Activated naive CD8-positive, alpha-beta T cell treated with anti-CD3 and anti-CD28 coated beads, Interleukin-2, amount 50 U/mL, for 24 hours (primary cell): ENCODE results near the gene NAPEPLD.
A peak's percentile ranks its signal among the peaks of the same experiment; 100 is the strongest.
"Not testable (repeated sequence)": the region's sequence is repeated elsewhere in the genome, so short reads cannot be mapped to it uniquely, and the experiment has no call there.

Source experiments
- ATAC-seq: fragments of 150-1000 bp; cut with Tn5 transposase; one replicate; pipeline ENCODE4 v1.10.0; 2021
- DNase-seq: peaks from one replicate; pipeline ENCODE4 v3.0.0; 2021
- H3K27ac Mint-ChIP-seq: one replicate; pipeline ENCODE4 v1.8.0; 2021; ENCODE audit warnings: mild to moderate bottlenecking, mixed read lengths
- H3K27me3 Mint-ChIP-seq: one replicate; pipeline ENCODE4 v1.8.0; 2021; ENCODE audit warnings: mixed read lengths
- H3K36me3 Mint-ChIP-seq: one replicate; pipeline ENCODE4 v1.8.0; 2021; ENCODE audit warnings: low read depth, mixed read lengths
- H3K4me1 Mint-ChIP-seq: one replicate; pipeline ENCODE4 v1.8.0; 2021; ENCODE audit warnings: mixed read lengths
- H3K4me3 Mint-ChIP-seq: one replicate; pipeline ENCODE4 v1.8.0; 2021; ENCODE audit warnings: mild to moderate bottlenecking, moderate library complexity, mixed read lengths
- H3K9me3 Mint-ChIP-seq: one replicate; pipeline ENCODE4 v1.8.0; 2021; ENCODE audit warnings: mixed read lengths

NAPEPLD gene

DNA sequence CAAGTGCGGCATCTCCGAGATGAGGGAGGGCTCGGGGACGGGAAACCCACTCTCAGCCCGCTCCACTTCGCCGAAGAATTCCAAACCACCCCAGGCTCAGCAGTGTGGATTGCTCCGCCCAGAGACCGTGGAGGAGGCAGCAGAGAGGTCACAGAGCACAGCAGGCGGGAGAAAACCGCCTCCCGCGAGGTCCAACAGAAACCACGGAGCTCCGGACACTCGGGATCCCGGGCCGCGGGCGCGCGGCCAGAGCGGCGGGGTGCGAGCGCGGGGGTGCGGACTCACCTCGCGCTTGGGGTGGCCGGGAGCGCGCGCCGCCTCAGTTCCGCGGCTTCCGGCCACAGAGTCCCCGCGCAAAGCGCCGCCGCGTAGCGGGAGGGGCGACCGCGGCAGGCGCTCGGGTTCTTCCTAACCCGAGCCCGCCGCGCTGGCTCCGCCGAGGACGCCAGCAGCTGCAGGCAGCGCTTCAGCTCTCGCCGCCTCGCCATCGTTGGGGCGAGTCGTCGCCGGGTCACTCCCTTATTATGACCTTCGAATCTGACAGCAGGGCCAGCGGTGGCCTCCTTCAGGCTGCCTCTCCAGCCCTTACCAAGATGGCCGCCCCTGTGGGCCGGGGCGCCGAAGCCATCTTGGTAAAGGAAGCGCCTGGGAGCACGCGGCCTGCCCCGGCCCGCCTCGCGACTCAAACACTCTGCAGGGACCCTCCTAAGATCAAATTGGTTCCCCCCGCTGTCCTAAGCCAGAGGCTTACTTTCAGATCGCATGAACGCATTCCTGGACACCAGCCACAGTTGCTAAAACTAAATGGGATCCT is at the start of gene NAPEPLD:
Gene NAPEPLD, minus strand, starts transcription at position 106 of the 814 bp plus-strand sequence. CDS start 20,323 bp downstream, outside the sequence.
- peak within 1 kb of the TSS; percentile 94 for H3K4me3 Mint-ChIP-seq
- H3K27me3 Mint-ChIP-seq, result no peaks in the 10 kb centered on the region
- peaks cover 10% of the 10 kb centered on the region for H3K36me3 Mint-ChIP-seq
- peak; percentile 86 for ATAC-seq
- peak; percentile 72 for DNase-seq
- H3K9me3 Mint-ChIP-seq, result no peaks in the 10 kb centered on the region
- peak within 1 kb of the TSS; percentile 96 for H3K27ac Mint-ChIP-seq
- H3K4me1 Mint-ChIP-seq, result peaks cover 35% of the 10 kb centered on the region

DNA sequence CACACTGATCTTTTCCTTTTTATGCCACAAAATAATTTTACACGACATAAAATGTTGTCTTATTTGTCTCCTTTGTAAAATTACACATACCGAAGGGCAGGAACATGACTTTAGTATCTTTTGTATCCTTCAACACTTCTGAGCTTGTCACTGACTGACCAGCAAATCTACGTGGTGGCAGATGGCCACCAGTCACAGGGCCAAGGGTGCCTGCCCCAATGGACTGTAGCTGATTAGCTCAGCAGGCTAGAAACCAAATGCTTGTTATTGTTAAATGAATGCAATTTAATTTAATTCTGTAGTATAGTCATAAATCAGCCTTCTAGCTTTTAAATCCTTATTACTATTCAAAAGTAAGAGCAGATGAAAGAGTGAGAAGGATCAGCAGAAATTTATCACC is 49.2 kb upstream of the NAPEPLD start:
- not testable (repeated sequence) for H3K4me3 Mint-ChIP-seq, ATAC-seq, H3K27ac Mint-ChIP-seq, H3K9me3 Mint-ChIP-seq, H3K4me1 Mint-ChIP-seq, H3K36me3 Mint-ChIP-seq, DNase-seq, H3K27me3 Mint-ChIP-seq

DNA sequence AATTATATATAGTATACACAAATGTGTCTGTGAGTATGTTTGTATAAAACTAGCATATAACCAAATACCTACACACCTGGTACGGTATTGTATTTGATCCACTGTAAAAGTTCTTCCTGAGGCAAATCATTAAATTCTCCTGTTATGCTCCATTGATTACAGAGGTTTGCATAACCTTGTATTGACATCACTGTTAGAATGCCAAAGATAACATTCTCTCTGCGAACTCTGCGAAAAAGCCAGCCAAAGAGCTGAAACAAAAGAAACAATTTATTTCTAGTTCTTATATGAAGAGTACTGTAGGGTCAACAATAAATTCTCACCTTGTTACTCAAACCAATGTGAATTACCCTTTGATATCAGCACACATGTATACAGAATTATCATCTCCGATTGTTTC is 46.5 kb upstream of the NAPEPLD start:
- ATAC-seq, H3K4me3 Mint-ChIP-seq, H3K9me3 Mint-ChIP-seq, H3K27me3 Mint-ChIP-seq, H3K36me3 Mint-ChIP-seq, DNase-seq, H3K27ac Mint-ChIP-seq, H3K4me1 Mint-ChIP-seq: not testable (repeated sequence)

DNA sequence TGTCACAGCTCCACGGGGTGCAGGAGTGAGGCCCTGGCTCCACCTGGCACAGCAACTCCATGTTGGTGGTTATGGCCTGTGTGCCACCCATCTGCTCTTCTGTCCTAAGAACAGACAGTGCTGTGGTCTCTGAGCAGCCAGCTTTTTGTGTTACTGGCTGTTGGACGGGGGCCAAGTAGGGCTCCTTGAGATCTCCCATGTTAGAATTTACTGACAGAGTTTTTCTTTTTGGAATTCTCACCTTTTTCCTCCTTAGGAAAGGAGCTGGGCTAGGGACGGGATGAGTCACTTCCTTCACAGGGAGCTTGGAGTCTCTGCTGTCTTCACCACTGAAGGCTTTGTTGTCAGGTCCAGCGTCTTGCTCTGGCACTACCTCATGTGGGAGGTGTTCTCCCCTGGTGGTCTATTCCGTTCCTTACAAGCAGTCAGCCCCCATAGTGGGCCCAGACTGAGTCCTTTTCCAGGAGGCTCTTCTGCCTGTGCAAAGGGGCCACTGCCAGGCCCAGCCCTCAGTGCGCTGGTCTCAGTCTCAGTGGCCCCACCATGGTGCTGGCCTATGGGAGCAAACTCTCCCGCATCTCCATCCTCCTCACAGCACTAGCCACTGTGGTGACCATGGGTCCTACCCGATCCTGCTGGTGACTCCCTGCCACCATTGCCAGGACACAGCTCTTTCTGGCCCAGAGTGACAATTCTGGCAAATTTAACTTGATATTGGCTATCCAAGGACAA is 23.7 kb upstream of the NAPEPLD start:
- H3K27me3 Mint-ChIP-seq, DNase-seq, H3K4me3 Mint-ChIP-seq, H3K36me3 Mint-ChIP-seq, H3K27ac Mint-ChIP-seq, H3K4me1 Mint-ChIP-seq, H3K9me3 Mint-ChIP-seq: not testable (repeated sequence)
- peak; percentile 15 for ATAC-seq

DNA sequence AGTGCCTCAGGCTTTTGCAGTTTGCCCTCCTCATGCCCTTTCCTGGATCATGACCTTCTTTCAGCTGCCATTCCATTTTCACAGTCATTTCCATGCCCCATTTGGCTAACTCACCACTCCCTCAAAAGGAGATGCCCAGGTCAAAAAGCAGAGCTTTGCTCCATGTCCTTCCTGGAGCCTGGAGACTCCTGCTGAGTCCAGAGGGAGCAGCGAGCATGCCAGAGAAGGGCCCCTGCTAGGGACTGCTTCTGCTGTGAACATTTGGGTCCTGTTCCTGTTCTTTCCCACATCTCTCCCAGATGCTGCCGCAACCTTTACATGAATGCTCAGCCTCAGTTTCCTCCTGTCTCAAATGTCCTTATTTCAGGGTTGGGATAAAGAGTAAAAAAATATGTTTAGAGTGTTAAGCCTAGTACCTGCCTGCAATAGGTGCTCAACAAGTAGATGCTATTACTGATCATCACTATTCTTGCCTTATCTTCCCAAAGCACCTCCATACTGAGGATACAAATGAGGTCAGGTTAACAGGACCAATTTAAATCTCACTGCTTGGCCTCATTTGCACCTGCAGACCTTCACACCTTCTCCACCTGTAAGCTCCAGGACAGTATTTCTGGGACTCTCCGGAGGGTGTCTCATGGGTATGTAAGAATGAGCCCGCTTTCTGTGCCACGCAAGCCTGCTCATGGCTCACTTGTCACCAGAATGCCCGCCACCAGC is 23.0 kb upstream of the NAPEPLD start:
- not testable (repeated sequence) for H3K27ac Mint-ChIP-seq, H3K4me1 Mint-ChIP-seq, H3K4me3 Mint-ChIP-seq, ATAC-seq, H3K9me3 Mint-ChIP-seq, DNase-seq, H3K36me3 Mint-ChIP-seq, H3K27me3 Mint-ChIP-seq

DNA sequence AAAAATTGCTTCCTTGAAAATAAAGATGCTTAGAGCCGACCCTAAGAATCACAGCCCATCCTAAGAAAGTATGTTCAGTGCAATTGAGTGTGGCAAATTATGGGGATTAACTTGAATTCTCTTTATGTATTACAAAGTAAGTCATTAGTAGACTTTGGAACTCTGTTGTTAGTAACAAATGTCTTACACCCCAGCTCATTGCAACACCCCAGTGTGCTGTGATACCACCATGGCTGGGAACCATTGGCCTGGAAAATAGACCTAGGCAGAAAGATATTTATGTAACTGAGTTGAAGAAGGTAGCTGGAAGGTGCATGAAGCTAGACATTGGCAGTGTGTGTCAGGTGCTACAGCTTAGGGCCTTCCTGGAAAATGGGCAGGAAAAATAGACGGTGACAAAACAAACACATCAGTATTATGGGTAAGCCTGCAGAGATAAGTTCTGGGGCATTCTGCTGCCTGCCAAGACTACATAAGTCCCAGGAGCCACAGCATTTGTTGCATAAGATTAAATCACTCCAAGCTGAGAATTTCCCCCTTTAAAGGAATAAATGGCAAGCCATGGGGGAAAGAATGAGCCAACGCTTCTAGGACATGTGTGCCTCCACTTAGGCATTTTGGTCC is 18.1 kb upstream of the NAPEPLD start:
- DNase-seq, H3K9me3 Mint-ChIP-seq: not testable (repeated sequence)

DNA sequence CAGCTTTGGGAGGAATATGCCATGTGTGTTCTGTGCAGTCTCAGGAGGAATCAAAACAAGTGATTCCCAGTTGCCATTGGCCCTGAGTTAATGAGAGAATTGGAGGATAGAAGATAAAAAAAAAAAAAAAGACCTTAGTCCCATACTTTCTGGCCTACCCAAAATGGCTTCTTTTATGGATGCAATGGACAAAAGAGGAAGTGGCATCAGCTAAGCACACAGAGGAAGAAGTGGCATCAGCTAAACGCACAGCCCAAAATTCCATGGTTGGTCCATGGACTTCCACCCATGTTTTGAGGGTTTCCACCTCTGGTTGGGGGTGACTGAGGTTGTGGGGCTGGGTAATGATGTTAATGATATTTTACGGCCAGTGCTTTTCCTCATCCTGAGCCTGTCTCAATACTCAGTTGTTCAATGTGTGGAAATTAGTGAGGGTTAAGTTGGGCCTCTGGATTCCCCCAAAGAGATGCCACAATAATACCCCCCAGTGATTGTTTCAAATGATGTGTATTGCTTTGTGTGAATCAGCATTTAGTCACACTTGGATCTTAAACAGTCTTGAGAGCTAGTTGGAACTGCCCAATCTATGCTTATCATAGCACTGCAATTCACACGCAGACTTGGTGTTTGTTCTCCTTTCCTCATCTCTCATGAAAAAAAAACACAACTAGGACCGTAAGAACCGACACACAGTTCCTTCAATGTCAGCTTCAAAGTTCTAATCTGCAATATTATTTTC is 14.4 kb upstream of the NAPEPLD start:
- H3K4me1 Mint-ChIP-seq, DNase-seq, ATAC-seq, H3K9me3 Mint-ChIP-seq, H3K27me3 Mint-ChIP-seq, H3K27ac Mint-ChIP-seq, H3K36me3 Mint-ChIP-seq, H3K4me3 Mint-ChIP-seq: not testable (repeated sequence)

More for the DNA sequence above, 18.1 kb upstream of the NAPEPLD start:
- not testable (repeated sequence) for H3K27me3 Mint-ChIP-seq, H3K27ac Mint-ChIP-seq, H3K4me1 Mint-ChIP-seq, H3K4me3 Mint-ChIP-seq, ATAC-seq, H3K36me3 Mint-ChIP-seq

DNA sequence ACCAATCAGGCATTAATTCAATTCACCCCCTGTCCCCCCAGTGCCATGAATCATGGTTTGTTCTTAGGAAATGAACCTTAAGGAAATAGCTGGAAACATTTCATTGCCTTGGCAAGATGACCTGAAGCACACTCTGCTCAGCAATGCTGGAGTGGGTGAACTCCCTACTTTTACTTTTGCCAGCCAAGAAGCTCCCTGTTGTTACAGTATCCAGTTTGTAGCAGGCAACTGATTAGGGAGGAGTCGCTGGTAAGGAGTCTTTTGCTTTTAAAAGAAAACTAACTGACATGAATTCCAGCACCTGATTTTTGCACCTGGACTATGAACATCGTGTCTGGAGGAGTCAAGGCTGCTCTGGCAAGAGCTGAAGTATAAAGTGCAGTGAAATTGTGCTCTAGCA is 13.7 kb upstream of the NAPEPLD start:
- not testable (repeated sequence) for ATAC-seq, H3K4me1 Mint-ChIP-seq, H3K27me3 Mint-ChIP-seq, H3K36me3 Mint-ChIP-seq, H3K27ac Mint-ChIP-seq, H3K9me3 Mint-ChIP-seq, DNase-seq, H3K4me3 Mint-ChIP-seq

DNA sequence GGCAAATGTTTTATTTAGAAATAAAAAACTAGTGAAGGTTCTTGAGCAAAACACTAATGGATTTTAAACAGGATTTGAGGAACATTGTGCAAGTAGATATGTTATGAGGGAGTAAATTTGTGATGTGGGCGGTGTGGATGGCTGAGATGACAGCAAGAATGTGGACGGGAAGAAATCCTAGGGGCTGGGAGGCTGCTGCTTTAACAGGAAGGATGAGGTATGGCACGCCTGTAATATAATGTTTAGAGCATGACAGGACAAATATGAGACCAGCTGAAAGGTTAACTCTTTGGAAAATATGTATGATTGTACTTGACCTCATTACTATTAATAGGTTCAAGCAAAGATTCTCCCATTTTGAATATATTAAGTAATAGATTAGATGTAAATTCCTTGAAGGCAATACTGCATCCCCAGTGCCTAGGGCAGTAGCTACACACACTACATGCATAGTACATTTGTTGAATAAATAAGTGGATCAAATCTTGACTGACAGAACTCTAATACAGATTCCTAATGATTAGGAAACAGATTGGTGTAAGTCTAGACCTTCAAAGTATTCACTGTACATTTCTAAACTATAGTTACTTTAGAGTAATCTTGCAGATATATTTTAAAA is 13.2 kb upstream of the NAPEPLD start:
- not testable (repeated sequence) for ATAC-seq, H3K9me3 Mint-ChIP-seq, H3K4me3 Mint-ChIP-seq, H3K36me3 Mint-ChIP-seq, H3K27me3 Mint-ChIP-seq, H3K4me1 Mint-ChIP-seq, DNase-seq, H3K27ac Mint-ChIP-seq

DNA sequence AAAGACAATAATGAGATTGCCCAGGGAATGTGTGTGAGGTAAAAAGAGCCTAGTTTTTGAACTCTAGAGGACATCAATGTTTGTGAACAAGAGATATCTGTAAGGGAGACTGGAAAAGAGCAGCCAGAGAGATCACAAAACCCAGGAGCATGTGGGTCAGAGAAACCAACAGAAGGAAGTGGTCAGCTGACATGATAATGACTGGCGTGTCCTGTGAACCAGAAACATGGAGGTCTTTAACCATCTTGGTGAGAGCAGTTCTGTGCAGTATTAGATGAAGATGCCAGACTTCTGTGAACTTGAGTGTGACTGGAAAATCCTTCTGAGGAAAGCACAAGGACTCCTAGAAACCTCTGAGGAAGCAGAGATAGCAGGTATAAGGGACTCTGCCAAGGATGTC is 10.2 kb upstream of the NAPEPLD start:
- not testable (repeated sequence) for ATAC-seq, H3K4me3 Mint-ChIP-seq

DNA sequence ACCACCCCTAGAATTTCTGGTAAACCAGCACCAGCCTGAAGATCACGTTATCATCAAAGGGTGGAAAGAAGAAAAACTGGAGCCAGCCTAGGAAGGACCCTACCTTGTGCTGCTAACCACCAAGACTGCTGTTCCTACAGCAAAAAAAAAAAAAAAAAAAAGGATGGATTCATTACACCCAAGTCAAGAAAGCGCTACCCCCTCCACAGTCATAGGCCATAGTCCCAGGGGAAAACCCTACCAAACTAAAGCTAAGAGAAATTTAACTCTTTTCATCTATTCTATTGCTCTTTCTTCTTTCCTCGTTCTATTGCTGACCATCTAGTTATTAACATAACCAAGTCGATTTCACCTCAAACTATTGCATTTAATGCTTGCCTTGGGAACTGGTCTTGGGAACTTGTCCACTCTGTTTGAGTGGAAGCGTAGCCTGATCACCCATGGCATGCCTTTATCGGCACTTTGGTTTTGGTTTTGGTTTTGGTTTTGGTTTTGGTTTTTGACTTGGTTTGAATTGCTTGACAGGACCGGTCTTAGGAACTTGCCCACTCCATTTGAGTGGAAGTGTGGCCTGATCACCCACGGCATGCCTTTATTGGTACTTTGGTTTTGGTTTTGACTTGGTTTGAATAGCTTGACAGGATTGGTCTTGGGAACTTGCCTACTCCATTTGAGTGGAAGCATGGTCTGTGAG is 6.6 kb upstream of the NAPEPLD start:
- not testable (repeated sequence) for ATAC-seq, H3K36me3 Mint-ChIP-seq, DNase-seq, H3K27me3 Mint-ChIP-seq, H3K9me3 Mint-ChIP-seq
- H3K4me1 Mint-ChIP-seq, result peaks cover 12% of the 10 kb centered on the region
- peak overlapping the region; percentile 82 for H3K27ac Mint-ChIP-seq
- H3K4me3 Mint-ChIP-seq, result peak overlapping the region; percentile 67

More for the DNA sequence above, 10.2 kb upstream of the NAPEPLD start:
- not testable (repeated sequence) for H3K36me3 Mint-ChIP-seq, DNase-seq, H3K27me3 Mint-ChIP-seq, H3K9me3 Mint-ChIP-seq, H3K27ac Mint-ChIP-seq
- peaks cover 12% of the 10 kb centered on the region for H3K4me1 Mint-ChIP-seq

DNA sequence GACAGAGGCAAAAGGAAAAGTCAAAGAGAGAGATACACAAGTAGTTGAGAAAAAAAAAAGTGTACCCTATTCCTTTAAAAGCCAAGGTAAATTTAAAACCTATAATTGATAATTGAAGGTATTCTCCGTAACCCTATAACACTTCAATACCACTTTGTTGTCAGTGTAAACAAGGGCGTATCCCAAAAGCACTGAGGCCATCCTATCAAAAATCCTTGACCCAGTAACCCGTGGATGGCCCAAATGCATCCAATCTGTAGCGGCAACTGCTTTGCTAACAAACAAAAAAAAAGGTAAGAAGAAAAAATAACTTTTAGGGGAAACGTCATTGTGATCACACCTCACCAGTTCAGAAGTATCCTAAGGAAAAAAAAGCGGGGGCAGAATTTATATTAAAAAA is 5.1 kb upstream of the NAPEPLD start:
- ATAC-seq (no peak), DNase-seq (no peak)
- Mint-ChIP-seq H3K4me1 (peaks cover 22% of the 10 kb centered on the region), H3K9me3 (no peaks in the 10 kb centered on the region), H3K27me3 (no peaks in the 10 kb centered on the region), H3K4me3 (no peak overlapping the region), H3K27ac (no peak overlapping the region), H3K36me3 (peaks cover 10% of the 10 kb centered on the region)
